Natural killer cell (primary cell): ENCODE data around the gene TANGO2. TPM values are rescaled to one million over a fixed set of nuclear protein-coding genes. Genes with fewer than 3 reads are reported as not detected.

Experiments used
- ATAC-seq, 3 donors: fragments of 150-1000 bp in 2 of 3; fragments of 200-7000 bp in 1 of 3; cut with Tn5 transposase; 1 replicate in 1 of 3; 2 replicates in 2 of 3; pipeline ENCODE4 v1.10.0; 2021; ENCODE audit warnings: mild to moderate bottlenecking in 2 of 3, moderate library complexity in 2 of 3
- DNase-seq, 2 donors: peaks; one replicate each; pipeline versions ENCODE4 v3.0.0 to v3.0.0-alpha.2; 2013 to 2021; ENCODE audit warnings: mixed read lengths in 1 of 2
- H3K27ac ChIP-seq: one replicate; pipeline ENCODE4 v1.5.1; 2013; ENCODE audit warnings: mild to moderate bottlenecking, low read length
- H3K27me3 ChIP-seq: one replicate; pipeline ENCODE4 v1.6.1; 2013; ENCODE audit warnings: low read length; ENCODE audit not compliant: control insufficient read depth, insufficient read depth
- H3K36me3 ChIP-seq: one replicate; pipeline ENCODE4 v1.6.1; 2013; ENCODE audit warnings: low read length; ENCODE audit not compliant: control insufficient read depth, insufficient read depth
- H3K4me1 ChIP-seq: one replicate; pipeline ENCODE4 v1.6.1; 2013; ENCODE audit warnings: low read length; ENCODE audit not compliant: control insufficient read depth, insufficient read depth
- H3K4me3 ChIP-seq: one replicate; pipeline ENCODE4 v1.5.1; 2013; ENCODE audit warnings: low read length
- H3K9me3 ChIP-seq: one replicate; pipeline ENCODE4 v1.6.1; 2013; ENCODE audit warnings: low read length; ENCODE audit not compliant: control insufficient read depth, insufficient read depth
- H3K27ac Mint-ChIP-seq, 2 donors: one replicate each; pipeline ENCODE4 v1.8.0; 2022; ENCODE audit warnings: mild to moderate bottlenecking in 2 of 2, mixed read lengths in 2 of 2, moderate library complexity in 1 of 2
- H3K27me3 Mint-ChIP-seq, 2 donors: one replicate each; pipeline ENCODE4 v1.8.0; 2022; ENCODE audit warnings: low read depth in 2 of 2, mixed read lengths in 2 of 2
- H3K36me3 Mint-ChIP-seq: one replicate; pipeline ENCODE4 v1.8.0; 2022; ENCODE audit warnings: mixed read lengths
- H3K4me1 Mint-ChIP-seq, 2 donors: one replicate each; pipeline ENCODE4 v1.8.0; 2022; ENCODE audit warnings: mixed read lengths in 2 of 2
- H3K4me3 Mint-ChIP-seq: one replicate; pipeline ENCODE4 v1.8.0; 2022; ENCODE audit warnings: mild to moderate bottlenecking, moderate library complexity, mixed read lengths
- H3K9me3 Mint-ChIP-seq, 2 donors: one replicate each; pipeline ENCODE4 v1.8.0; 2022; ENCODE audit warnings: mixed read lengths in 2 of 2
- CTCF ChIP-seq: fragments of 200-600 bp; IDR thresholded peaks from one replicate; pipeline ENCODE4 v1.8.0; 2022; ENCODE audit warnings: antibody characterized with exemption
- WGBS: methylation state at CpG from one replicate; pipeline ENCODE4 v1.1.7; 2013; ENCODE audit warnings: missing lambda C conversion rate; ENCODE audit not compliant: insufficient coverage; 5-methylcytosine and 5-hydroxymethylcytosine counted together
- intact Hi-C: fragments of 100-400 bp; cut with micrococcal nuclease; formaldehyde crosslinking; loops from one replicate; pipeline ENCODE4 v1.14.2; 2022
- total RNA-seq, 4 donors: library from RNA; stranded (reverse); fragments of 120-200 nt in 1 of 4; gene quantifications; one replicate each; pipeline versions ENCODE4 v1.2.3 to v1.2.4, GENCODE V29; 2013 to 2022

The TANGO2 gene
- total RNA-seq, 3 donors from 2014 or later (not counting 1 experiment from before 2014, with no cell fraction given): 33.3 to 53.0 (median 46.2) TPM

GRCh38 chr22:20015187-20015625, 5.7 kb upstream of the TANGO2 start:
- intact Hi-C loops: no loop called here

DNA sequence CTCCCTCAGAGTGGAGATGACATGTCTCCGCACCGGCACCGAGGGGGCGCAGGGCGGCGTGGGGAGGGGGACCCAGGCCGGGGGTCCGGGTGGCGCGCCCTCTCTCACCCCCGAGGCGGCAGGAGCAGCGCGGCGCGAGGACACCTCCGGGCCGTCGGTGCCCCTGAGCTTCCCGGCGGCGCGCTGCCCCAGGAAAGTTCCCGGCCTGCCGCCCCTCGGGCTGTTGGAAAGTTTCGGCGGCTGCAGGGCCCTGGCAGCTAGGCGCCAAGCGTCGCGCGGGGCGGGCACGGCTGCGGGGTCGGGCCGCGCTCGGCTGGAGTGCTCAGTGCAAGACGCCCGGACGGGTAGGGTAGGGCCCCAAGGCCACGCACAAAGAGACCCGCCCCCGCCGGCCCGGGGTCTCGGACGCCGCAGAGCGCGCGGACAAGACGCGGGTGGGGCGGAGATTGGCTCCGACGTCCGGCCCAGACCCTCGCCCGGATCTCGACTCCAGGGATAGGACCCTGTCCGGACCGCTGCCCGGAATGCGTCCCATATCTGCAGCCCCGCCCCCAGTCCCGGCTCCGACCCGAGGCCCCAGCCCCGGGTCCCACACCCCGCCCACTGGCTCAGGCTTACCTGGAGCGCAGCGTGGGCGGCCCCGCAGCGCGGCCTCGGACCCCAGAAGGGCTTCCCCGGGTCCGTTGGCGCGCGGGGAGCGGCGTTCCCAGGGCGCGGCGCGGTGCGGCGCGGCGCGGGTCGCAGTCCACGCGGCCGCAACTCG, 4.8 kb upstream of the TANGO2 start:
- DNase-seq: peak; percentile 32 to 50
- Mint-ChIP-seq H3K27ac (no peak overlapping the region), H3K27me3 (no peaks in the 10 kb centered on the region), H3K4me1 (peaks cover 18 to 35% of the 10 kb centered on the region in 2 donors), H3K4me3 (peak overlapping the region; percentile 21), H3K9me3 (no peaks in the 10 kb centered on the region), H3K36me3 (no peaks in the 10 kb centered on the region)
- H3K9me3 ChIP-seq: no peaks in the 10 kb centered on the region
- H3K4me3 ChIP-seq: peak overlapping the region; percentile 47
- H3K36me3 ChIP-seq: no peaks in the 10 kb centered on the region
- TF ChIP-seq CTCF: no peak
- 2% methylated on average over 101 of the region's 101 CpGs for WGBS
- H3K27me3 ChIP-seq: no peaks in the 10 kb centered on the region
- H3K4me1 ChIP-seq: peaks cover 52% of the 10 kb centered on the region
- intact Hi-C loops: loop anchor here (2.0 kb wide), 1 partner anchor 29 kb away; no protein-coding TSS in a partner anchor
- ATAC-seq: no peak
- no peak overlapping the region for H3K27ac ChIP-seq

More at GRCh38 chr22:20015187-20015625, 5.7 kb upstream of the TANGO2 start:
- WGBS: 98% methylated on average over 10 of the region's 10 CpGs
- peak overlapping the region; percentile 80 for H3K4me3 Mint-ChIP-seq
- no peak overlapping the region for H3K4me3 ChIP-seq
- H3K9me3 Mint-ChIP-seq: no peaks in the 10 kb centered on the region
- H3K9me3 ChIP-seq: no peaks in the 10 kb centered on the region
- peaks cover 55% of the 10 kb centered on the region for H3K4me1 ChIP-seq
- no peaks in the 10 kb centered on the region for H3K36me3 Mint-ChIP-seq
- no peaks in the 10 kb centered on the region for H3K36me3 ChIP-seq
- H3K27ac Mint-ChIP-seq: no peak overlapping the region
- DNase-seq: no peak
- peaks cover 13 to 35% of the 10 kb centered on the region in 2 donors for H3K4me1 Mint-ChIP-seq
- ATAC-seq: no peak
- no peak overlapping the region for H3K27ac ChIP-seq
- H3K27me3 Mint-ChIP-seq: no peaks in the 10 kb centered on the region
- no peaks in the 10 kb centered on the region for H3K27me3 ChIP-seq
- TF ChIP-seq CTCF: no peak

- TF ChIP-seq CTCF: no peak
- DNase-seq: peak; percentile 95 to 96
- intact Hi-C loops: loop anchor here (2.0 kb wide), 1 partner anchor 30 kb away; no protein-coding TSS in a partner anchor
Measured at GRCh38 chr22:20016734-20017621, 3.9 kb upstream of the TANGO2 start, which contains the start of gene ARVCF. Gene ARVCF (minus strand): TSS chr22:20016823. CDS start chr22:19990794, 26,029 bp downstream.

More at GRCh38 chr22:20016734-20017621, 3.9 kb upstream of the TANGO2 start, which contains the start of gene ARVCF:
- peak within 1 kb of the TSS; percentile 92 for H3K4me3 Mint-ChIP-seq
- peak within 1 kb of the TSS; percentile 78 for H3K4me3 ChIP-seq
- H3K4me1 Mint-ChIP-seq: peaks cover 21 to 37% of the 10 kb centered on the region in 2 donors
- no peaks in the 10 kb centered on the region for H3K36me3 Mint-ChIP-seq
- no peaks in the 10 kb centered on the region for H3K27me3 Mint-ChIP-seq
- WGBS: 2% methylated on average over 79 of the region's 79 CpGs
- no peaks in the 10 kb centered on the region for H3K9me3 Mint-ChIP-seq
- no peaks in the 10 kb centered on the region for H3K27me3 ChIP-seq
- no peaks in the 10 kb centered on the region for H3K9me3 ChIP-seq
- H3K36me3 ChIP-seq: no peaks in the 10 kb centered on the region
- H3K27ac Mint-ChIP-seq: peak within 1 kb of the TSS in 1 of 2 donors; percentile 76
- H3K4me1 ChIP-seq: peaks cover 52% of the 10 kb centered on the region
- H3K27ac ChIP-seq: no peak within 1 kb of the TSS
- peak; percentile 65 to 74 (median 71) for ATAC-seq
